HepG2 (cell line): ENCODE data around the gene OPN5. TPM values are rescaled to one million over a fixed set of nuclear protein-coding genes. Genes with fewer than 3 reads are reported as not detected.
A peak's percentile ranks its signal among the peaks of the same experiment; 100 is the strongest.

Source experiments
- BRCA1 ChIP-seq: sonication (generic); formaldehyde crosslinking; IDR thresholded peaks from 2 replicates; pipeline ENCODE4 v1.4.0; 2020; ENCODE audit warnings: missing genetic modification reagents
- CCAR2 ChIP-seq: fragments of 200-400 bp; formaldehyde crosslinking; optimal IDR thresholded peaks from 2 replicates; pipeline ENCODE3; 2018; ENCODE audit warnings: low read depth, mild to moderate bottlenecking, low read length, moderate library complexity
- CEBPG ChIP-seq: IDR thresholded peaks from 2 replicates; pipeline ENCODE4 v1.6.1; 2016
- FOXO1 ChIP-seq: sonication (generic); formaldehyde crosslinking; IDR thresholded peaks from 2 replicates; pipeline ENCODE4 v1.4.0; 2020; ENCODE audit warnings: missing genetic modification reagents
- KAT7 ChIP-seq: IDR thresholded peaks from 2 replicates; pipeline ENCODE4 v1.6.1; 2018; ENCODE audit warnings: borderline replicate concordance, missing compliant biosample characterization
- KDM2A ChIP-seq: sonication (generic); formaldehyde crosslinking; IDR thresholded peaks from 2 replicates; pipeline ENCODE4 v1.4.0; 2020; ENCODE audit warnings: low read depth, missing genetic modification reagents, borderline replicate concordance
- MIER3 ChIP-seq: IDR thresholded peaks from 2 replicates; pipeline ENCODE4 v1.6.1; 2016; ENCODE audit warnings: missing compliant biosample characterization, borderline replicate concordance
- MTF2 ChIP-seq: sonication (generic); formaldehyde crosslinking; IDR thresholded peaks from 2 replicates; pipeline ENCODE4 v1.5.0; 2020; ENCODE audit warnings: missing genetic modification reagents, borderline replicate concordance
- NFIB ChIP-seq: sonication (generic); formaldehyde crosslinking; IDR thresholded peaks from 2 replicates; pipeline ENCODE4 v1.9.0; 2021; ENCODE audit warnings: missing genetic modification reagents, mild to moderate bottlenecking, borderline replicate concordance
- NRL ChIP-seq: sonication (generic); formaldehyde crosslinking; IDR thresholded peaks from 2 replicates; pipeline ENCODE4 v1.5.0; 2020; ENCODE audit warnings: missing genetic modification reagents, mild to moderate bottlenecking, moderate library complexity, borderline replicate concordance
- RFX3 ChIP-seq: IDR thresholded peaks from 2 replicates; pipeline ENCODE4 v1.6.1; 2016; ENCODE audit warnings: missing biosample characterization, missing genetic modification reagents
- SOX5 ChIP-seq: IDR thresholded peaks from 2 replicates; pipeline ENCODE4 v1.6.1; 2016; ENCODE audit warnings: borderline replicate concordance
- SRF ChIP-seq: IDR thresholded peaks from 2 replicates; pipeline ENCODE4 v1.6.1; 2011; ENCODE audit warnings: mild to moderate bottlenecking, low read depth, low read length, moderate library complexity
- SYNCRIP ChIP-seq: fragments of 200-400 bp; formaldehyde crosslinking; IDR thresholded peaks from 2 replicates; pipeline ENCODE4 v1.6.1; 2018; ENCODE audit warnings: mild to moderate bottlenecking, low read depth, low read length; ENCODE audit not compliant: insufficient read depth
- ZNF101 ChIP-seq: sonication (generic); formaldehyde crosslinking; IDR thresholded peaks from 2 replicates; pipeline ENCODE4 v1.4.0; 2020; ENCODE audit warnings: mild to moderate bottlenecking, low read depth, missing genetic modification reagents, borderline replicate concordance
- ZNF160 ChIP-seq: sonication (generic); formaldehyde crosslinking; IDR thresholded peaks from 2 replicates; pipeline ENCODE4 v1.8.0; 2022; ENCODE audit warnings: mild to moderate bottlenecking, inconsistent platforms, missing genetic modification reagents
- ZNF205 ChIP-seq: IDR thresholded peaks from 2 replicates; pipeline ENCODE4 v1.6.1; 2018; ENCODE audit warnings: missing biosample characterization, missing genetic modification reagents
- ZNF432 ChIP-seq: sonication (generic); formaldehyde crosslinking; IDR thresholded peaks from 2 replicates; pipeline ENCODE4 v1.5.0; 2020; ENCODE audit warnings: missing genetic modification reagents, mild to moderate bottlenecking, borderline replicate concordance
- ZNF562 ChIP-seq: sonication (generic); formaldehyde crosslinking; IDR thresholded peaks from 2 replicates; pipeline ENCODE4 v1.8.0; 2022; ENCODE audit warnings: missing genetic modification reagents, borderline replicate concordance
- polyA plus RNA-seq, 8 experiments: library from polyadenylated mRNA; depleted of rRNA in 3 of 8; stranded (reverse) in 7 of 8; unstranded in 1 of 8; fragments of >200 nt; fragmentation: Illumina TruSeq in 4 of 8; extraction: Trizol in 4 of 8; gene quantifications; 2 replicates each; pipeline versions ENCODE4 v1.2.1 to v1.2.3, GENCODE V29; 2011 to 2016; ENCODE audit warnings: low read depth in 4 of 8, missing spikeins in 1 of 8, mixed read lengths in 1 of 8; ENCODE audit not compliant: insufficient read depth in 1 of 8
- total RNA-seq, 5 experiments: library from RNA; depleted of rRNA; stranded (reverse); fragments of >200 nt; fragmentation: Illumina TruSeq; extraction: Trizol; gene quantifications; 2 replicates each; pipeline ENCODE4 v1.2.3, GENCODE V29; 2016; ENCODE audit warnings: low read depth in 1 of 5
- TF ChIP-seq, protein P1 (sequence below): IDR thresholded peaks from 2 replicates; pipeline ENCODE4 v1.6.1; 2016; ENCODE audit warnings: control low read depth
- TF ChIP-seq, protein P2 (sequence below), 2 experiments: fragments of 450-650 bp in 1 of 2; sonication (generic) in 1 of 2; formaldehyde crosslinking; IDR thresholded peaks; 2 replicates each; pipeline versions ENCODE4 v1.5.0 to v1.8.0; 2020 to 2022; ENCODE audit warnings: mild to moderate bottlenecking in 1 of 2, missing genetic modification reagents in 1 of 2
- TF ChIP-seq, protein P3 (sequence below): sonication (generic); formaldehyde crosslinking; IDR thresholded peaks from 2 replicates; pipeline ENCODE4 v1.5.0; 2020; ENCODE audit warnings: mild to moderate bottlenecking, missing genetic modification reagents
- TF ChIP-seq, protein P4 (sequence below): sonication (generic); formaldehyde crosslinking; IDR thresholded peaks from 2 replicates; pipeline ENCODE4 v1.5.0; 2020; ENCODE audit warnings: missing genetic modification reagents
- TF ChIP-seq, protein P5 (sequence below), 2 experiments: sonication (generic) in 1 of 2; formaldehyde crosslinking in 1 of 2; IDR thresholded peaks; 2 replicates each; pipeline versions ENCODE4 v1.4.0 to v1.6.1; 2018 to 2020; ENCODE audit warnings: missing genetic modification reagents in 2 of 2, borderline replicate concordance in 1 of 2, low read depth in 1 of 2, mild to moderate bottlenecking in 1 of 2, missing biosample characterization in 1 of 2

Gene OPN5
- total and polyA plus RNA-seq, 2 of the 13 experiments (the other 11 are each of a cell fraction or from before 2014, with no cell fraction given), result not detected

DNA sequence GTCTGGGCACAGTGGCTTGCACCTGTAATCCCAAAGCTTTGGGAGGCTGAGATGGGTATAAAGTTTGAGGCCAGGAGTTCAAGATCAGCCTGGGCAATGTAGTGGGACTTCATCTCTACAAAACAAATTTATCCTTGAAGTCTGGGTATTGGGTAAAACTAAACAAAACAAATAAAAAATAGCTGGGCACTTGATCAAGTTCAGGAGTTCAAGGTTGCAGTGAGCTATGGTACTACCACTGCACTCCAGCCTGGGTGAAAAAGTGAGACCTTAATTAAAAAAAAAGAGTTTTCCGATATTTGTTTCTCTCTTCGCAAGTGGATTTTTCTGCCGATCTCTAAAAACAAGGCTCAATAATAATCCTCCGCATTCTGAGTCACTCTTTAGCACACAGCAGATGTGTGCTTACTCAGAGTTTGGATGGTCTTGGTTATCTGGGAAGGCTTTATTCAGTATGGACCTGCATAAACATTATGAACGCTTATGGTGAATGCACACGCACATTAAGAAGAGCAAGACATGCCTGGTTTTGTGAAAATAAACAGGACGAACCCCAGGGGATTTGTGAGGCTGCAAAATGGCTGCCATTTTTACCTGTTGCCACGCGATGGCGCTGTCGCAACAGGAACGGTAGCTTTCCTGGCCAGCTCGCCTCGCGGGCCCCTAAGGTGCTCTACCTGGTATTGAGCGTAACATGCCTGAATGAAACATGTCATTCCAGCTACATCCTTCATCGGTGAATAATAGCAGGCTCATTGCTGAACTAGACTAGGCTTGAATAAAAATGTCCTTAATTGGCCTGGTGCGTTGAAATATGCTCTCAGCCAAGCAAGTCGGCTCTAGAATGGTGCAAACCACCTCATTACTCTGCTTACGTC lies 6.0 kb downstream of the OPN5 start (continued):
- TF ChIP-seq CEBPG (CRISPR knock-in tag) (no peak), ZNF101 (no peak), MTF2 (CRISPR knock-in tag) (no peak), SOX5 (CRISPR knock-in tag) (no peak), FOXO1 (CRISPR knock-in tag) (no peak), ZNF562 (CRISPR knock-in tag) (no peak), ZNF432 (CRISPR knock-in tag) (no peak), RFX3 (CRISPR knock-in tag) (no peak), KAT7 (no peak), CCAR2 (no peak), NRL (no peak), SRF (no peak), ZNF205 (peak; percentile 74; the same call in 1 of the 2 replicates), NFIB (no peak), BRCA1 (0 out of 2 replicates have a peak, but pooled peaks have one; percentile 41), MIER3 (CRISPR knock-in tag) (no peak), ZNF160 (CRISPR knock-in tag) (no peak), SYNCRIP (no peak), KDM2A (CRISPR knock-in tag) (peak; percentile 85)
- TF ChIP-seq, protein P1, sequence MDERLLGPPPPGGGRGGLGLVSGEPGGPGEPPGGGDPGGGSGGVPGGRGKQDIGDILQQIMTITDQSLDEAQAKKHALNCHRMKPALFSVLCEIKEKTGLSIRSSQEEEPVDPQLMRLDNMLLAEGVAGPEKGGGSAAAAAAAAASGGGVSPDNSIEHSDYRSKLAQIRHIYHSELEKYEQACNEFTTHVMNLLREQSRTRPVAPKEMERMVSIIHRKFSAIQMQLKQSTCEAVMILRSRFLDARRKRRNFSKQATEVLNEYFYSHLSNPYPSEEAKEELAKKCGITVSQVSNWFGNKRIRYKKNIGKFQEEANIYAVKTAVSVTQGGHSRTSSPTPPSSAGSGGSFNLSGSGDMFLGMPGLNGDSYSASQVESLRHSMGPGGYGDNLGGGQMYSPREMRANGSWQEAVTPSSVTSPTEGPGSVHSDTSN (CRISPR knock-in tag), result no peak
- TF ChIP-seq, protein P2, sequence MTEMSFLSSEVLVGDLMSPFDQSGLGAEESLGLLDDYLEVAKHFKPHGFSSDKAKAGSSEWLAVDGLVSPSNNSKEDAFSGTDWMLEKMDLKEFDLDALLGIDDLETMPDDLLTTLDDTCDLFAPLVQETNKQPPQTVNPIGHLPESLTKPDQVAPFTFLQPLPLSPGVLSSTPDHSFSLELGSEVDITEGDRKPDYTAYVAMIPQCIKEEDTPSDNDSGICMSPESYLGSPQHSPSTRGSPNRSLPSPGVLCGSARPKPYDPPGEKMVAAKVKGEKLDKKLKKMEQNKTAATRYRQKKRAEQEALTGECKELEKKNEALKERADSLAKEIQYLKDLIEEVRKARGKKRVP (CRISPR knock-in tag; IDR thresholded peaks at IDR 0.05), result no peak
- TF ChIP-seq, protein P3, sequence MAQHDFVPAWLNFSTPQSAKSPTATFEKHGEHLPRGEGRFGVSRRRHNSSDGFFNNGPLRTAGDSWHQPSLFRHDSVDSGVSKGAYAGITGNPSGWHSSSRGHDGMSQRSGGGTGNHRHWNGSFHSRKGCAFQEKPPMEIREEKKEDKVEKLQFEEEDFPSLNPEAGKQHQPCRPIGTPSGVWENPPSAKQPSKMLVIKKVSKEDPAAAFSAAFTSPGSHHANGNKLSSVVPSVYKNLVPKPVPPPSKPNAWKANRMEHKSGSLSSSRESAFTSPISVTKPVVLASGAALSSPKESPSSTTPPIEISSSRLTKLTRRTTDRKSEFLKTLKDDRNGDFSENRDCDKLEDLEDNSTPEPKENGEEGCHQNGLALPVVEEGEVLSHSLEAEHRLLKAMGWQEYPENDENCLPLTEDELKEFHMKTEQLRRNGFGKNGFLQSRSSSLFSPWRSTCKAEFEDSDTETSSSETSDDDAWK (CRISPR knock-in tag), result no peak
- TF ChIP-seq, protein P4, sequence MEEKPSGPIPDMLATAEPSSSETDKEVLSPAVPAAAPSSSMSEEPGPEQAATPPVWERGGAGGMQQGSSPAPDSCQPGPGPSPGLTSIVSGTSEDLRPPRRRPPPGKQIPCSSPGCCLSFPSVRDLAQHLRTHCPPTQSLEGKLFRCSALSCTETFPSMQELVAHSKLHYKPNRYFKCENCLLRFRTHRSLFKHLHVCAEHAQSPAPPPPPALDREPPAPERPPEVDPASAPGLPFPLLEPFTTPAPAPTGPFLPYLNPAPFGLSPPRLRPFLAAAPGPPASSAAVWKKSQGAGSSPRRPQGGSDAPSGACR (CRISPR knock-in tag), result no peak
- TF ChIP-seq, protein P5, sequence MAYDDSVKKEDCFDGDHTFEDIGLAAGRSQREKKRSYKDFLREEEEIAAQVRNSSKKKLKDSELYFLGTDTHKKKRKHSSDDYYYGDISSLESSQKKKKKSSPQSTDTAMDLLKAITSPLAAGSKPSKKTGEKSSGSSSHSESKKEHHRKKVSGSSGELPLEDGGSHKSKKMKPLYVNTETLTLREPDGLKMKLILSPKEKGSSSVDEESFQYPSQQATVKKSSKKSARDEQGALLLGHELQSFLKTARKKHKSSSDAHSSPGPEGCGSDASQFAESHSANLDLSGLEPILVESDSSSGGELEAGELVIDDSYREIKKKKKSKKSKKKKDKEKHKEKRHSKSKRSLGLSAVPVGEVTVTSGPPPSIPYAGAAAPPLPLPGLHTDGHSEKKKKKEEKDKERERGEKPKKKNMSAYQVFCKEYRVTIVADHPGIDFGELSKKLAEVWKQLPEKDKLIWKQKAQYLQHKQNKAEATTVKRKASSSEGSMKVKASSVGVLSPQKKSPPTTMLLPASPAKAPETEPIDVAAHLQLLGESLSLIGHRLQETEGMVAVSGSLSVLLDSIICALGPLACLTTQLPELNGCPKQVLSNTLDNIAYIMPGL (CRISPR knock-in tag; IDR thresholded peaks at IDR 0.05; ENCODE audit: borderline replicate concordance in 1 of 2, low read depth in 1 of 2), result peak; percentile 53 to 69; a peak in 2 of 4 replicates
